ENCODE results near the gene MCTP2. TPM values are rescaled to one million over a fixed set of nuclear protein-coding genes. Genes with fewer than 3 reads are reported as not detected.

The MCTP2 gene
- total RNA-seq, 4 donors from 2014 or later = 1.5 to 10.3 (median 5.7) TPM

DNA sequence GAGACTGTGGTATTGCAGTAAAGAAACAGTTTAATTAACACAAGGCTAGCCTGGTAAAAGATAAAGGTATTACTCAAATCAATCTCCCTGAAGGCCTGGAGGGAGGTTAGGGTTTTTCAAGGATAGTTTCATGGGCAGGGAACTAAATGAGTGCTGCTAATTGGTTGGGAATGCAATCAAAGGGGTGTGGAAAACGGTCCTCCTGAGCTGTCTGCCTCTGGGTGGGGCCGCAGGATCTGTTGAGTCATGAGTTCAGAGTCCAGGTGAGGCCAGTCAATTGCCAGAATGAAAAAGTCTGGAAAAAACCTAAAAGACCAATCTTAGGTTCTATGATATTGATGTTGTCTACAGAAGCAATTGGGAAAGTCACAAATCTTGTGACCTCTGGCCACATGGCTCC is 293.2 kb downstream of the MCTP2 start:
- TF ChIP-seq, protein P1, sequence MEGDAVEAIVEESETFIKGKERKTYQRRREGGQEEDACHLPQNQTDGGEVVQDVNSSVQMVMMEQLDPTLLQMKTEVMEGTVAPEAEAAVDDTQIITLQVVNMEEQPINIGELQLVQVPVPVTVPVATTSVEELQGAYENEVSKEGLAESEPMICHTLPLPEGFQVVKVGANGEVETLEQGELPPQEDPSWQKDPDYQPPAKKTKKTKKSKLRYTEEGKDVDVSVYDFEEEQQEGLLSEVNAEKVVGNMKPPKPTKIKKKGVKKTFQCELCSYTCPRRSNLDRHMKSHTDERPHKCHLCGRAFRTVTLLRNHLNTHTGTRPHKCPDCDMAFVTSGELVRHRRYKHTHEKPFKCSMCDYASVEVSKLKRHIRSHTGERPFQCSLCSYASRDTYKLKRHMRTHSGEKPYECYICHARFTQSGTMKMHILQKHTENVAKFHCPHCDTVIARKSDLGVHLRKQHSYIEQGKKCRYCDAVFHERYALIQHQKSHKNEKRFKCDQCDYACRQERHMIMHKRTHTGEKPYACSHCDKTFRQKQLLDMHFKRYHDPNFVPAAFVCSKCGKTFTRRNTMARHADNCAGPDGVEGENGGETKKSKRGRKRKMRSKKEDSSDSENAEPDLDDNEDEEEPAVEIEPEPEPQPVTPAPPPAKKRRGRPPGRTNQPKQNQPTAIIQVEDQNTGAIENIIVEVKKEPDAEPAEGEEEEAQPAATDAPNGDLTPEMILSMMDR (IDR thresholded peaks at IDR 0.05) = no peak
- no peak for TF ChIP-seq EP300 (IDR thresholded peaks at IDR 0.05)
- TF ChIP-seq POLR2A (IDR thresholded peaks at IDR 0.05) = no peak
- no peak for TF ChIP-seq POLR2AphosphoS5 (IDR thresholded peaks at IDR 0.05)
- no peaks in the 10 kb centered on the region for H3K36me3 ChIP-seq
- no peaks in the 10 kb centered on the region for H3K27me3 ChIP-seq
- WGBS, 2 donors (ENCODE audit: low coverage in 1 of 2) = 73 to 80% methylated on average over 2 of the region's 2 CpGs
- H3K4me1 ChIP-seq = no peaks in the 10 kb centered on the region
- no peak overlapping the region for H3K4me3 ChIP-seq
- no peak for ATAC-seq
- H3K9me3 ChIP-seq = no peaks in the 10 kb centered on the region
- no peak overlapping the region for H3K27ac ChIP-seq

DNA sequence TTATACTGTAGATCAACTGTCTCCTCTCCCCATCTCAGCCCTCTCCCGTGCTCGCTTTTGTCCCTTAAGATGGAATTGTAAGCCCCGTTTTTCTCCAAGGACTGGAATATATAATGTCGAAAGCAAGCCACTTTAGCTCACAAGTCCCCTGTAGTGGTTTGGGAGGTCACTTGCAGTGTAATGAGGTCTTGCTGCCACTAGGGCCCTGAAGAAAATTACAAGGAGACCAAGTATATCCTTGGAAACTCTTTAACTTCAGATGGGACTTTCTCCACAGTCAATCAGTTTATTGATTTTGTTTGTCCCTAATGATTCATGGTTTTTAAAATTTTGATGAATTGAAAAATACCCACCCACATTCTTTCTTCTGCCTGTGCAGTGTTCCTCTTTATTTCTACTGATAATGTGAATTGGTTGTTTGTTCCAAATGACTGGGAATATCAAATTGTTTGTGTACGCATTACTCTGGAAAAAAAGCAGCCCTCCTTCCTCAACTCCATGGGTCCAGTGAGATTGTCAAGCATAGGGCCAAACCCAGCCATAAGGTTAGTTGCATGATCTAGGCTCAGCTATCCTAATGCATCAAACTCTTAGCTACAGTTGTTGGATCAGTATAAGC is 294.8 kb downstream of the MCTP2 start:
- 77% methylated on average over 4 to 5 of the region's 5 CpGs for WGBS, 2 donors (ENCODE audit: low coverage in 1 of 2)
- no peak for ATAC-seq
- Histone ChIP-seq H3K4me3 (no peak overlapping the region), H3K27me3 (no peaks in the 10 kb centered on the region), H3K36me3 (no peaks in the 10 kb centered on the region), H3K9me3 (no peaks in the 10 kb centered on the region), H3K27ac (no peak overlapping the region), H3K4me1 (no peaks in the 10 kb centered on the region)
- TF ChIP-seq EP300 (IDR thresholded peaks at IDR 0.05) = no peak
- TF ChIP-seq, protein P1 (IDR thresholded peaks at IDR 0.05) = no peak
- no peak for TF ChIP-seq POLR2A (IDR thresholded peaks at IDR 0.05)
- TF ChIP-seq POLR2AphosphoS5 (IDR thresholded peaks at IDR 0.05) = no peak

DNA sequence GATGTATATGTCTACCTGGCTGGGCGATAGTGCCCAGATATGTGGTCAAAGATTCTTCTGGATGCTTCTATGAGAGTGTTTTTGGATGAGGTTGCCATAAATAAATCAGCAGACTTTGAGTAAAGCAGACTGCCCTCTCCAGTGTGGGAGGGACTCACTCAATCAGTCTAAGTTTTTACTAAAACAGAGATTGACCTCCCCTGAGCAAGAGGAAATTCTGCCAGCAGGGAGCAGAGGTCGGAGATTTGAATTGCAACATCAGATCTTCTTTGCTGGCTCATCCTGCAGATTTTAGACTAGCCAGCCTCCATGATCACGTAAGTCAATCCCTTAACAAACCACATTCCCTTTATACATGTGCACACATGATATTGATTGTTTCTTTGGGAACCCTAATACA is 300.9 kb downstream of the MCTP2 start:
- TF ChIP-seq POLR2A (IDR thresholded peaks at IDR 0.05) = no peak
- TF ChIP-seq, protein P1 (IDR thresholded peaks at IDR 0.05) = no peak
- no peak for TF ChIP-seq POLR2AphosphoS5 (IDR thresholded peaks at IDR 0.05)
- no peak for TF ChIP-seq EP300 (IDR thresholded peaks at IDR 0.05)
- Histone ChIP-seq H3K9me3 (no peaks in the 10 kb centered on the region), H3K4me1 (no peaks in the 10 kb centered on the region), H3K4me3 (no peak overlapping the region), H3K27ac (no peak overlapping the region), H3K27me3 (no peaks in the 10 kb centered on the region), H3K36me3 (no peaks in the 10 kb centered on the region)
- no peak for ATAC-seq
- WGBS, 2 donors (ENCODE audit: low coverage in 1 of 2) = 62% methylated on average over 3 of the region's 3 CpGs; no CpG with 5 or more reads in 1 of the 2 donors
